ENCODE data around the gene RRBP1.

RRBP1 gene

DNA sequence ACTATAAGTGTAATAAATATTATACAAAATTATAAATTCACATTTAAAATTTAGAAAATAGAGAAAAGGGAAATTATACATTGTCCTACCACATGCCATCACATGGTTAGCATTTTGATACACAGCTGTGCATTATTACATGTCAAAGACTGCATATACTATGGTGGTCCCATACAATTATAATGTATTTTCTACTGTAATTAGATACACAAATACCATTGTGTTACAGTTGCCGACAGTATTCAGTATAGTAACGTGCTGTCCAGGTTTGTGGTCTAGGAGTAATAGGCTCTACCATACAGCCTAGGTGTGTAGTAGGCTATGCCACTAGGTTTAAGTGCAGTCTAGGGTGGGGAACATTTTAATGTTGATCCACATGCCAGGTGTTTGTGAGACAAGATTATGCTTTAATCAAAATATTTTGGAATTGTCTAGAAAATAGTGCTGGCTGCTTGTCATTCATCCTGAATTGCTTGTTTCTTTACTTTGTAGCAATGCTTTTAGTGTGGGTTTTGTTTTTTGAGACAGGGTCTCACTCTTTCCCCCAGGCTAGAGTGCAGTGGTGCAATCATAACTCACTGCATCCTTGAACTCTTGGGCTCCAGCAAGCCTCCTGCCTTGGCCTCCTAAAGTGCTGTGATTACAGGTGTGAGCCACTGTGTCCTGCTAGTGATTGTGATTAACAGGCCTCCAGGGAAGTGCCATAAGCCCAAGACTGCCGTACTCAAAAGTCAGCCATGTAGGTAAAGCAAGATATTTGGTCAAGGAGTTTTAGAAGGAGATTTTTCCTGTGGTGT lies 73.1 kb downstream of the RRBP1 start:
- no peak for DNase-seq

DNA sequence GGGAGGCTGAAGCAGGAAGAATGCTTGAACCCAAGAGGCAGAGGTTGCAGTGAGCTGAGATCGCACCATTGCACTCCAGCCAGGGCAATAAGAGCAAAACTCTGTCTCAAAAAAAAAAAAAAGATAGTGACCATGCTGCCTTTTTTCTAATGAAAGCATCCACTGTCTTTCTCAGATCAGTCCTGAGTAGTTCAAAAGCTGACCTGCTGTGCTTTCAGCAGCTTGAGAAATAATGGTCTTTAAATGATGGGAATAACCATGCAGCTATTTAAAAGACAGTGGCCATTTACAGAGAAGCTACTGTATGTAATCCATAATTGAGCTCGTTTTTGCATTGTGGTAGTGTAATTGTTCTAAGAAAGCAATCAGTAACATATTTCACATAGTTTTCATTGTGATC lies 76.0 kb downstream of the RRBP1 start:
- DNase-seq, result no peak

DNA sequence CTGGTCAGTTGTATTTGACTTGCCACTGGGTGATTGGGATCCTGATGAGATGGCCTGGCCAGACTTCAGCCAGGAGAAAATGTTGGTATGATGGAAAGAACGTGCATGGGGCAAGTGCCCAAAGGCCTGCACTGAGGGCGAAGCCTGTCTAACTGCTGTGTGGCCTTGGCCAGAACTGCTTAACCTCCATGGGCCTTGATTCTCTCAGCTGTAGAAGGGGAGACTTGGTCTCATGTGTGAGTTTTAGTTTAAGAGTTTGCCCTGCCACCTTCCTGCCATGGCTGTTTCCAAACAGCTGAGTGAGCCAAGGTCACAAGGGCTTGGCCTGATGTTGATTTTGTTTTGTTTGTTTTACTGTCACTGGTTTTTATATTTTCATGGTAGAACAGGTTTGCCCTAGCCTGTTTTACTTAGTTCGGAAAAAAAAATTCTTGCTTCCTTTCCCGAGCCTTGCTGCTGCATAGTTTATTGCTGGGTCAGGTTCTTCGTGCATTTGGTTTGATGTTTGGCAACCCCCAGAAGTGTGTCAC lies 76.8 kb downstream of the RRBP1 start:
- no peak for DNase-seq

DNA sequence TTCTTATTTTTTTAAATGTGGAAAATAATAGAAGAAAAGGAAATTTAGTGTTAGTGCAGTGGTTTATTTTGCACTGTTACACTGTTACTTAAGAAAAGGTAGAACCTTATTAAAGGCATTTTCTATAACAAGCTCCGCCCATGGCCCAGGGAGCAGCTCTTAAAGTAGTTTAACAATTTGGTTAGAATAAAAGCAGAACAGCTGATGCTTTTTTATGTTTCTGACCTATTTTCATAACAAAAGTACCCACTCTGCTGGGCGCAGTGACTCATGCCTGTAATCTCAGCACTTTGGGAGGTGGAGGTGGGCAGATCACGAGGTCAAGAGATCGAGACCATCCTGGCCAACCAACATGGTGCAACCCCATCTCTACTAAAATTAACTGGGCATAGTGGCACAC lies 79.5 kb downstream of the RRBP1 start:
- DNase-seq, result no peak

DNA sequence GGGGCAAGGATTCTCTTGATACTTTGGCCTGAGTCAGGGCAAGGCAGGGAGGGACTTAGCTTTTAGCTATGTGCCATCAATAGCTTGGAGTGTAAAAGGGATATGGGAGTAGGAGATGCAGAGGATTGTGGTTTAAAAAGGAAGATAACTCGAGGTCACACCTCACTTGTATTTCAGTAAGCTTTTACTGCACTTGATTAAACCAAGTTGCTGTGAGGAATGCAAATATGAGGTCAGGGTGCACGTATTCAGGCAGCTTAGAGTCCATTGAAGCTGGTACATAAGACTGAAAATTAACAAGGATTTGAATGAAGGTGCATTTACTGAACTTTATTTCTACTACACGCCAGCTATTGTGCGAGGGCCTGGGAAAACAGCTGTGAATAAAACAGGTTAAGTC lies 80.1 kb downstream of the RRBP1 start:
- DNase-seq, result no peak

DNA sequence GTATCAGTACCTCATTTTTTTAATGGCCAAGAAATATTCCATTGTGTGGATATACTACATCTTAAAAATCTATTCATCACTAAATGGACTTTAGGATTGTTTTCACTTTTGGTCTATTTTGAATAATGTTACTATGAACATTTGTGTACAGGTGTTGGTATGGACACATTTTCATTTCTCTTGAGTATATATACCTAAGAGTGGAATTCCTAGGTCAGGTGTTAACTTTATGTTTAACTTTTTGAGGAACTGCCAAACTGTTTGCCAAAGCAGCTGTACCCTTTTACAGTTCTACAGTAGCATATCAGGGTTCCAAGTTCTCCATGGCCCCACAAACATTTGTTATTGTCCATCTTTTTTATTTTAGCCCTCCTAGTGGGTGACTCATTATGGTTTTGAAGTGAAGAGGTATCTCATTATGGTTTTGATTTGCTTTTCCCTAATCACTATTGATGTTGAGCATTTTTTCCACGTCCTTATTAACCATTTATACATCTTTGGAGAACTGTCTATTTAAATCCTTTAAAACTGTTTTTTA lies 84.0 kb downstream of the RRBP1 start:
- no peak for DNase-seq

DNA sequence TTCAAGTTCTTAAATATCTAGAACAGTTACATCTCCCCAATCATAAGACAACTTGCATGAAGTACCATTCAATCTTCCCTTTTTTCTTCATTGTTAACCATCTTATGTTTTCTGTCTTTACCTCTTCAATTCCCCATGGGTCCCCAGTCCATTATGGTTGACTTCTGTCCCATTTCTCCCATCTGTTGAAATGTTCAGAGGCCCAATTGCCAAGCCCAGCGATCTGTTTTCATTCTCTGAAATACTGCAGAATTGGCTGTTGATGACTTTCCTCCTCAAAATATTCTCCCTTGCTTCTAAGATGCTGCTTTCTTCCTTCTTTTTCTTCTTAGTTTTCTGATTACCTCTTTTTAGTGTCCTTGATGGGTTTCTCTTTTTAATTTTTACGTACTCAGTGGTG lies 86.2 kb downstream of the RRBP1 start:
- DNase-seq, result no peak

DNA sequence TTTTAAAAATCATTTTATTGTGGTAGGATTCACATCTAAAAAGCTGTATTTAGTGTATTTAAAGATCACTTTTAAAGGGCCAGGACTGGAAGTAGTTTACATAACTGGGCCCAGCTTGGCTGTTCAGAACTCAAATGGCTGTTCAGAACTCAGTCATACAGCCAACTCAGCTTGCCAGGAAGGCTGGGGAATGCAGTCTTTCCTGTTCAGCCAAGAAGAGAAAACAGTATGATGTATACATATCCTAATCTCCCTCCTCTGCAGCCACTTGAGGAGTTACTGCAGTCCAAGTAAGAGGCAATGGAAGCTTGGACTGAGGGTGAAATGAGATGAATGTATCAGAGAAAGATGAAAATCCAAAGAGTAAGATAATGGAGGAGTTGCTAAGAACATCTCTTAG lies 87.6 kb downstream of the RRBP1 start:
- no peak for DNase-seq

DNA sequence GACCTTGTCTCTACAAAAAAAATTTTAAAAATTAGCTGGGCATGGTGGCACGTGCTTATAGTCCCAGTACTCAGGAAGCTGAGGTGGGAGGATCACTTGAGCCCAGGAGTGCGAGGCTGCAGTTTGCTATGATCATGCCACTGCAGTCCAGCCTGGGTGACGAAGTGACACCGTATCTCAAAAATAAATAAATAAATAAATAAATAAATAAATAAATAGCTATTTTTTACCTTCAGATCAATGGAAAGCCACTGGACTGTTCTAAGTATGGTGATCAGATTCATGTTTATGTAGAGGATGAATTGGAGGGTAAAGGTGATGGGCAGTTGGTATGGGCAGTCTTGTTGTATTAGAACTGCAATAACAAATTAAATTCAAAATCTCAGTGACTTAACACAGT lies 88.1 kb downstream of the RRBP1 start:
- DNase-seq, result no peak

DNA sequence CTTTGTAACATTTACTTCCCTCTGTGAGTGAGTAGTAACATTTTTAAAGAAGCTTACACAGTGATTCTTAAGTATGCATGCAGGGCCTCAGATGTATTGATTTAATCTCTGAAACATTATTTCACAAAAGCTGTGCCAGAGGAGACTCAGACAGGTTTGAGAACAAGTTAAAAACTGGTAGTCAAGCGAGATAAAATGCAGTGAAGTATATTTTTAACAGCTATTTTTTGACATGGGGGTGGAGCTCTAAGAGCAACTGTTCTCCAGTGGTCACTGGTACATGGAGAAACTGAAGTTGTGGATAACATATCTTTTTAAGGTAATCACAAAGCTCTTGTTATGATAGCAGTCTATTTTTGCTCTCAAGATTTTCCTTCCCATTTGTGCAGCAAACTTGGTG lies 91.8 kb downstream of the RRBP1 start:
- DNase-seq, result no peak

DNA sequence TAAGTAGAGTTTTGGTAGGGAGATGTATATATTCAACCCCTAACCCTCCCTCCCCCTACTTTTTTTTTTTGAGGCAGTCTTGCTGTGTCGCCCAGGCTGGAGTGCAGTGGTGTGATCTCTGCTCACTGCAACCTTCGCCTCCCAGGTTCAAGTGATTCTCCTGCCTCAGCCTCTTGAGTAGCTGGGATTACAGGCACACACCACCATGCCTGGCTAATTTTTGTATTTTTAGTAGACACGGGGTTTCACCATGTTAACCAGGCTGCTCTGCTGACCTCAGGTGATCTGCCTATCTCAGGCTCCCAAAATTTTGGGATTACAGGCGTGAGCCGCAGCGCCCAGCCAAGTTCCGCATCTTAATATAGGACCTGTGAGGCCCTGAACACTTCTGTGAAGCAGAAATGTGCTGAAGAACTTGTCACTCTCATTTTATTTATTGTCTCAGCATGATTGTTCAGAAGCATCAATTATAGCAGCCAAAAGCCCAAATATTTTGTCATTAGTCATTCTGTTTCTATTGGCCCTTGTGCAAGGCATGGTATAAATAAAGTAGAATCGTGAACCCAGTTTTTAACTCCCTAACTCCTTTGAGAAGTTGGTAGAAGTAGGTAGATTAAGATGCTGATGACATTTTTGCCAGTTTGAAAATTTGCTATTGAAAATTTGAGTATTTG lies 92.7 kb downstream of the RRBP1 start:
- no peak for DNase-seq

DNA sequence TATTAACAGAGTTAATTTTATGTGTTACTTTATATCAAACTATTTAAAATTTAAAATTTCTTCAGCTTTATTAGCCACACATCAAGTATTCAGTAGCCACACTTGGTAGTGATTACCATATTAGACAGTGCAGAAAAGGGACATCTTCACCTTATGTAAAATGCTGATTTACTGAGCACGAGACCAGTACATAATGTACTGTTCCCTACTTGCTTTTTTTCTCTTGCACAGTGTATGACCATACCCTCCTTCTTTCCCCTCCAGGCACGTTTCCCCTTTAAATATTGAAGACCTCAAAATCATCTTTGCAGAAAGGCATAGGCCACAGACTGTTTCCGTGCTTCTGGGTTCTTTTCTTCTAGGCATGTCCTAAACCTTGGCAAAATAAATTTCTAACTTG lies 94.2 kb downstream of the RRBP1 start:
- no peak for DNase-seq

DNA sequence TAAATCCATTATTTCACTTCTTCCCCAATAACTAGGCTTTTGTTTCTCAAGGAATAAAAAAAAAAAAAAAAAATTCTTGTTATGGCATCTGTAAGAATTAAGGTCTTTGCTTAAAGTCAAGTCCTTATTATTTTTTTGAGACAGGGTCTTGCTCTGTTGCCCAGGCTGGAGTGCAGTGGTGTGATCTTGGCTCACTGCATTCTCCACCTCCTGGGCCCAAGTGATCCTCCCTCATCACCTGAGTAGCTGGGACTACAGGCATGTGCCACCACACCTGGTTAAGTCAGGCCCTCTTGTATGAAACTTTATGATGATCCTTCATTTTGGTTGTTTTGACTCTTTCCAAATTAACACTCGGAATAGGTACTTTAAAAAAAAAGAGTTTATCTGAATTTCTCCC lies 94.9 kb downstream of the RRBP1 start:
- no peak for DNase-seq

DNA sequence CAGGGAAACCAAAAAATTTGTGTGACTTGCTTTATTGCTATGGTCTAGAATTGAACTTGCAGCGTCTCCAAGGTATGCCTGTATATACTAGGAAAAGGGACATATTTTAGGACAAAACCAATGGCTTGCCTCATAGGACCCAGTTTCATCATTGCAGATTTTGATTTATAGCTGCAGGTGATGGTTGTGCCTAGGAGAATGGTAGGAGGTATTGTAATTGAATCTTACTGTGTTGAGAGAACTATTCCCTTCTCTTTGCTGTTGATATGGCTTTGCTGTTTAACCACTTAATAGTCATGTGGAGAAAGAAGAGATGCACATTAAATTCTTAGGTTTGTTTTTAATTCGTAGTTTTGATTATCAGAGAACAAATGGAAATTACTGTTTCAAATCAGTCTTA lies 95.8 kb downstream of the RRBP1 start:
- DNase-seq, result no peak

DNA sequence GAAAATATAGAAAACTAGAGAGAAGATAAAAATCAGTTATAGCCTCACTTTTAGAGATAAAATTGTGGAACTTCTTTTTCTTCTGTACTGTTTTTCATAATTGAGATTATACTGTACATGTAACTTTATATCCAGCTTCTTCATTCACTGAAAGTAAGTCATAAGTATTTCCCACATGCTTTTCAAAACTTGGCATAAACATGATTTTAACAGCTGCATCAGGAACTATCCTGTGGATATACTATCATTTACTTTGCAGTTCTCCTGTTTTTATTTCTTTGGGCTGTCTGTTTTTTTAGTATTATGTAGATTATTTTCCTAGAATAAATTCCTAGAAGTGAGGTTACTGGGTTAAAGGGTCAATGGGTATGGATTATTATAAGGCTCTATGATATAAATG lies 97.4 kb downstream of the RRBP1 start:
- DNase-seq, result no peak

DNA sequence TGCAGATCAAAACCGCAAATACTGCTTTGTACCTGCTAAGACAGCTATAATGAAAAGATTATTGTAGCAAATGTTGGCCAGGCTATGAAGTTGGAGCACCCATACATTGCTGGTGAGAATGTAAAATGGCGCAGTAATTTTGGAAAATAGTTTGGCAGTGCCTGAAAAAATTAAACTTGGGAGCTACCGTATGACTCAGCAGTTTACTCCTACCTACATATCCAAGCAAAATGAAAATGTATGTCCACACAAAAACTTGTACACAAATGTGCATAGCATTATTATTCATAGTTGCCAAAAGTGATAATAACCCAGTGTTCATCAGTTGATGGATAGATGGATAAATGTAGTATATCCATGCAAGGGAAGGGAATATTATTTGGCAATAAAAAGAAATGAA lies 98.9 kb downstream of the RRBP1 start:
- no peak for DNase-seq

DNA sequence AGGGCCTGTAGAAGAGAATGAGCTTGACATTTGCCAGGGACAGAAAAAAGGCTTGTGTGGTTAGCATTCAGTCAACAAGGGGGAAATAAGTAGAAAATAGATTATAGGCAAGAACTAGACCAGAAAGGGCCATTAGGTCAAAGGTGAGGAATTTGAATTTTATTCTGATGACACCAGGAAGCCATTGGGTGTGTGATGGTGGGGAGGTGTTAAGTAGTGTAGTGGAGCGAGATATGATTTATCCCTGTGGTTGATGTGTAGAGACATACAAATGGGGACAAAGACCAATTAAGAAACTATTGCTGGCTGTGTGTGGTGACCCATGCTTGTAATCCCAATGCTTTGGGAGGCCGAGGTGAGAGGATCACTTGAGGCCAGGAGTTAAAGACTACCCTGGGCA lies 101.1 kb downstream of the RRBP1 start:
- no peak for DNase-seq

DNA sequence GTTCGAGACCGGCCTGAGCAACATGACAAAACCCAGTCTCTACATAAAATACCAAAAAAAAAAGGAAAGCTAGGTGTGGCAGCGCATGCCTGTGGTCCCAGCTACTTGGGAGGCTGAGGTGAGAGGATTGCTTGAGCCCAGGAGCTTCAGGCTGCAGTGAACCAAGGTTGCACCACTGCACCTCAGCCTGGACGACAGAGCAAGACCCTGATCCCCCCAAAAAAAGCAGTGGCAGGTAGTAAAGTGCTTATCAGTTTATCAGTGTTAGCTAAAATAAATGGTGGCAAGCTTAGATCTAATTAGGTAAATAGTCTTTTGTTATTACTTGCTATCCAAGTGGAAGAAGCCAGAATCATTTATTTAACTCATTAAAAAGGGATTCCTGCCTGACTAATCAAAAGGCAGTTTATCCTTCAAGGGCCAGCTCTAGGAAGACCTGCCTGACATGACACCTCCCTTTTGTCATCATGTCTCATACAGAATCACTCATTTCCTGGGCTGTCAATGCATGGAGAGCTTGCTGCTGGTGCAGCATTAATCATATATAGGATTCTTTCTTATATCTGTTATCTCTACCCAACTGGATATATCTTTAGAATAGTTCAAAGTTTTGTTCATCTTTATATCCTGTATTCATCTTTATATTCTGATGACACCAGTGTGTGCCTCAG lies 102.5 kb downstream of the RRBP1 start:
- DNase-seq, result no peak

DNA sequence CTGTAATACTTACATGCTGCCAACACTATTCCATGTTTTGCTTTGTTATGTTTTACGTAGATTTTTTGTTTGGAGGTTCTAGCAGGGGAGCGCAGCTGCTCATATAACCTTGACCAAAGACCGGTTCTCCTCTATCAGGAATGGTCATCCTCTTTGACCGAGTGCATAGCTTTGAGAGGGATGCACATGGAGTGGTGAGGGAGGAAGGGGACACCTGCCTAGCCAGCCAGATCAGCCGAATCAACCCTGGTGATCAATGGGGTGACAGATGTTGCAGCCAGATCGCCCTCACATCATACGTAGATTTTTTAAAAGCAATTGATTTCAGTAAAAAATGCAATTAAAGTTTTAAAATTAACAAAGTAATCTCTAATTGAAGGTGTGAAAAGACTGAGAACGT lies 105.8 kb downstream of the RRBP1 start:
- DNase-seq, result no peak

DNA sequence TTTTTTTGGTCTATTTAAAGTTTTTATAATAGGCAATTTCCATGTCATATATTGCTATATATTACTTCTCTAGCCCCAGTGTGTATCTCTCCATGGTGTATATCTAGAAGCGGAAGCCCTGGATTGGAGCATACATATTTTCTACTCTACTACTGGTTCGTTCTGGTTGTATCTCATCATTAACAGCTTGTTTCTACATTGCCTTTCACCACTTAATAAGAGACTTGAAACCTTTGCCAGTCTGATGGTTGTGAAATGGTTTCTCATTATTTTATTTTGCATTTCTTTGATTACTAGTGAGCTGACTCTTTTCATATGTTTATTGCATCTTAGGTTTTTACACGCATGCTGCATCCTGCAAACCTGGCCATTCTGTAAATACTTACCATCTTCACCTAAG lies 108.6 kb downstream of the RRBP1 start:
- no peak for DNase-seq

DNA sequence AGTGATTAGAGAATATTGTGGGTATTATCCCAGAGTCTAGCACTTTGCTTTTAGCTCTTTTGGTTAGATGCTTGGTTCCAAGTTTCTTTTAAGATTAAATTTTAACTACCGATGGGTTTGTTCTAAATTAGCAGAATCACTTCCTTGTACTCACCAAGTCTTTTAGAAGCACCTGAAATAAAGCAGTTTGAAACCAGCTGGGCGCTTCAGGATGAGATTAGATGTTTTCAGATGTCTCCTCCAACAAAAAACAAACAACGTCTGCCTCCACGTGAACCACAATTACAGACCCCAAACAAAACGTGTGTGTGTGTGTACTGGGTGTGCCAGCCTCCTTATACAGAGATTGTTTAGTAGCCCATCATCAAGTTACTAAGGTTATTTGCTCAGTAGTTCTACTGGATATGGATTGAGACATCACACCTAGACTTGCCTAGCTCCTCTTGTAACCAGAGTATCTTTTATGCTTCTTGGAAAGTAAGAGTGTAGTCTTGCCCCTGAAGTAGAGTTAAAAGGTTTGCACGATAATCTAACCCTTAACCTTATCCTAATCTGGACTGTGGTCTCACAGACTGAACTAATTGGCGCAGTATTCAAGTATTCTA lies 109.9 kb downstream of the RRBP1 start:
- DNase-seq, result no peak

DNA sequence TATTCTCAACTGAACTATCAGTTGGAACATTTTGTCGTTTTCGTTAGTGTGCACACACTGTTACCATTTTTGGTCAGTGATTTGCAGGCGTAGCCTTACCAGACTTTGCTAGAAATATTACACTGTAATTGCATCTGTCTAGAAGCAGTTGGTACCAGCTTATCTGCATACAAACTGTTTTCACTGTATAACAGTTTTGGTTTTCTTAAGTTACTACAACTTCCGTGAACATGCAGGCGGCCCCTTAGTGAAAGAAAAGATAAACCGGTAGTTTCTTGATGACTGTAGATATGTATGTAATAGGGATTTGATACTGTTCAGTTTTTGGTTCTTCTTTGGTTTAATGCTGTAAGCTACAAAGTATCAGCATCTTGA lies 110.9 kb downstream of the RRBP1 start:
- DNase-seq, result no peak
